HK-2 (cell line): Measurements from ENCODE around the gene SHB.
A peak's percentile ranks its signal among the peaks of the same experiment; 100 is the strongest.

ENCODE experiments used
- DNase-seq: peaks from one replicate; pipeline ENCODE4 v3.0.0-alpha.2; 2018; ENCODE audit not compliant: unreplicated experiment

SHB gene

GRCh38 chr9:38042626-38043357 lies 26.2 kb downstream of the SHB start:
- DNase-seq: no peak

GRCh38 chr9:38041564-38042243 lies 27.3 kb downstream of the SHB start:
- no peak for DNase-seq

- no peak for DNase-seq
These were observed 28.9 kb downstream of the SHB start for GRCh38 chr9:38039907-38040682.

GRCh38 chr9:38039090-38039906 lies 29.7 kb downstream of the SHB start:
- no peak for DNase-seq

GRCh38 chr9:38038307-38039089 lies 30.5 kb downstream of the SHB start:
- no peak for DNase-seq

GRCh38 chr9:38037981-38038306 lies 31.1 kb downstream of the SHB start:
- DNase-seq: no peak

- DNase-seq: peak; percentile 42
These were observed 32.5 kb downstream of the SHB start for GRCh38 chr9:38036359-38037084.

GRCh38 chr9:38035873-38036272 lies 33.2 kb downstream of the SHB start:
- DNase-seq: peak; percentile 65

- DNase-seq: no peak
These were observed 35.1 kb downstream of the SHB start for GRCh38 chr9:38033941-38034340.

- no peak for DNase-seq
These were observed 36.5 kb downstream of the SHB start for GRCh38 chr9:38032266-38033110.

GRCh38 chr9:38031594-38031993 lies 37.4 kb downstream of the SHB start:
- no peak for DNase-seq

GRCh38 chr9:38030658-38031057 lies 38.4 kb downstream of the SHB start:
- DNase-seq: no peak

- DNase-seq: no peak
These were observed 39.0 kb downstream of the SHB start for GRCh38 chr9:38029915-38030638.

GRCh38 chr9:38027714-38028113 lies 41.3 kb downstream of the SHB start:
- no peak for DNase-seq

- DNase-seq: no peak
These were observed 42.0 kb downstream of the SHB start for GRCh38 chr9:38026840-38027527.

- peak; percentile 65 for DNase-seq
These were observed 42.8 kb downstream of the SHB start for GRCh38 chr9:38026021-38026809.

GRCh38 chr9:38025166-38025565 lies 43.9 kb downstream of the SHB start:
- DNase-seq: no peak
